Activated T-helper 1 cell treated with anti-CD3 and anti-CD28 coated beads, Interleukin-2, amount 50 U/mL, for 16 hours (primary cell): ENCODE measurements around the gene DOLK.

ENCODE experiments used
- DNase-seq, 2 donors: peaks; one replicate each; pipeline ENCODE4 v3.0.0-alpha.2; 2020; ENCODE audit warnings: low read depth in 1 of 2, low spot score in 1 of 2

The DOLK gene

DNA sequence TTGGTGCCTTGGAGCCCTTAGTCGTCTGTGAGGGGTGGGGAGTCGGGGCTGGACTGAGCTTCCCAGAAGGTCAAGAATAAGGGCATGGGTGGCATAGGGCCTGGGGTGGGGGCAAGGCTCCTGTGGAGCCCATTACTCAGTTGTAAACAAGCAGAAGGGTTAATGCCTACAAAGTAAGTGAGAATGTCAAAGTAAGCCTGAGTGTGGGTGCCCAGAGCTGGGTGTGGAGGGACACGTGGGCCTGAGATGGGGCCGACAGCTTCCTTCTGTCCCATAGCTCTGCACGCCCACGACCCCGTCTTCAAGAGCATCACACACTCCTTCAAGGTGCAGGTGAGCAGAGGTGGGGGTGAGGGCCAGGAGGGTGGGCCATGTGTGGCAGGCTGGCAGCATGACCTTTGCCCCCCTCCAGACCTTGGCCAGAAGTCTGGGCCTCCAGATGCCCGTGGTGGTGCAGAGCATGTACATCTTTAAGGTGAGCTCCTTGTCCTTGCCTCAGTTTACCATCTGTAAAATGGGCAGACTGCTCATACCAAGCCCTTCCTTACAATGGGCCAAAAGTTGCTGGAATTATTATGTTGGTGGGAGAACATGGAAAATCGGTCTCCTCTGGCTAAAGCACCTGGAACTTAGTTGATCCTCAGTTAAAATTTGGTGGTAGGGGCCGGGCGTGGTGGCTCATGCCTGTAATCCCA is 11.1 kb downstream of the DOLK start:
- DNase-seq = no peak

DNA sequence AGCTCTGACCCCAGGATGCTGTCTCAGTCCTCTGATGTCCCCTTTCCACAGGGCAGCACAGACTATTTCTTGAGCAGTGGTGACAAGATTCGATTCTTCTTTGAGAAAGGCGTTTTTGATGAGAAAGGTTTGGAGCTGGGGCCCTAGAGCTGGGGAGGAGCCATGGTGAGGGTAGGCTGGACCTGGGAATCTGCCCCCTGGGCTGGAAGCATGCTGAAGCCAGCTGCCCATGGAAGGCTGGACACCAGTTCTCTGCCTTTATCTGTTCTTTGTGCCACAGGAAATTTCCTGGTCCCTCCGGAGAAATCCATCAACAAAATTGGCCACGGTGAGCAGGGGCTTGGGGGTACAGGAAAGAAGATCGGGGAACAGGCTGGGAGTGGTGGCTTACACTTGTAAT is 13.7 kb downstream of the DOLK start:
- DNase-seq = no peak

DNA sequence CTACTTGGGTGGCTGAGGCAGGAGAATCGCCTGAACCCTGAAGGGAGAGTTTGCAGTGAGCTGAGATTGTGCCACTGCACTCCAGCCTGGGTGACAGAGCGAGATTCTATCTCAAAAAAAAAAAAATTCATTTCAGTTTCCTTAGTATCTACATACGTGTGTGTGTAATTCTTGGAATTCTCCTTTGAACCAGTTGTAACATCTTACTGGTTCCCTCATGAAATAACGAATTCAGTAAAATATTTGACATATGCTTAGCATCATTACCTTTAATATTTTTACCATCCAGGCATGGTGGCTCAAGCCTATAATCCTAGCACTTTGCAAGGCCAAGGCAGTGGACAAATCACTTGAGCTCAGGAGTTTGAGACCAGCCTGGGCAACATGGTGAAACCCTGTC is 17.8 kb downstream of the DOLK start:
- DNase-seq = no peak

DNA sequence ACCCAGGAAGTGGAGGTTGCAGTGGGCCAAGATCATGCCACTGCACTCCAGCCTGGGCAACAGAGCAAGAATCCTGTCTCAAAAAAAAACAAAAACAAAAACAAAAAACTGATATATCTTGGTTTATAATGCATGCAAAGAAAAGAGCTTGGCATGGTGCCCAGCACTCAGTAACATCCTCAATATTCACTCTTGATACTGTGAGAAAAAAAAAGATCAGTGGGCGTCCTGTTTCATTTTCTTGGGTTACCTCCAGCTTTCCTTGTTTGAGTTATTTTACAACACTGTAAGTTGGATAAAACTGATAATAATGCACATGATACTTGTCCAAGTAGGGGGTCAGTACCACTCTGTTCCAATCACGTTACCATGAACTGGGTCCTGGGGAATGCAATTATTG is 18.8 kb downstream of the DOLK start:
- no peak for DNase-seq

DNA sequence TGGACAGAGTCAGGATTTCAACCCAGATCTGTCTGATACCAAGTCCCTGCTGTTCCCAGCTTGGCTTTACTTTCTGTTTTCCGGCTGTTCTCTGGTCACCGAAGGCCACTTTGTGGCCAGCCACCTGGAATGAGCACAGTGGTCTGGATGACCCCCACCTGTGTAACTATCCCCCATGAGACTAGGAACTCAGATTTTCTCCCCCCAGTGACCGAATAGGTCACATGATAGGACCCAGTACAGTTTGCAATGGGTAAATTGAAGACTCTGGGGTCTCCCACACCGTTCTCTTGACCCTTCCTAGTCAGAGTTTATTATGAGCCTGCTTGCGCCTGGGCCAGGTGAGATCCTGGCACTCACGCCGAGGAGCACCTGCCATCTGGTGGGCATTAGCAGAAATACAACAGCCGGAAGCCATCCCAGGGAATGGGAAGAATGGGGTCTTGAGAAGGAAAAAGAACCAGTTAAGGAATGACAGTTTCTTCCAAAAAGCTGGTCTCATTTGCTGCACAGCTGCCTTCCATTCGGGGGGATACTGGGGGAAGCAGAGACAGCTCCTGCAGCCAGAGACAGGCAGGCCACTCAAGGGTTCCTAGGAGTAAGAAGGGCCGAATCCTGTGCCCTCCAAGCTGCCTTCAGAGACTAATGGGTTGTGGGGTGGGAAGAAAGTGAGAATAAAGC is 19.5 kb downstream of the DOLK start:
- peak; percentile 22 to 29 for DNase-seq

DNA sequence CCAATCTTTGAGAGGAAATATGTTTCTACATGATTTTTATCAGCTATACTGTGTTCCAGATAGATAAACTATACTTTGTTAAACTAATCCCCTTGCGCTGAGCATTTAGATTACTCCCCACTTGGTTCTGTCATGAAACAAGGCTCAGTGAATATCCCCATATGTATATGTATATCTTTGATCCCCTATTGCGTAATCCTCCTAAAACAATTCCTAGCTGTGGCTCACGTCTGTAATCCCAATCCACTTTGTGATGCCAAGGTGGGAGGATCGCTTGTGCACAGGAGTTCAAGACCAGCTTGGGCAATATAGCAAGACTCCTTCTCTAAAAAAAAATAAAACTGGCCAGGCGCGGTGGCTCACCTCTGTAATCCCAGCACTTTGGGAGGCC is 23.9 kb downstream of the DOLK start:
- DNase-seq = no peak

DNA sequence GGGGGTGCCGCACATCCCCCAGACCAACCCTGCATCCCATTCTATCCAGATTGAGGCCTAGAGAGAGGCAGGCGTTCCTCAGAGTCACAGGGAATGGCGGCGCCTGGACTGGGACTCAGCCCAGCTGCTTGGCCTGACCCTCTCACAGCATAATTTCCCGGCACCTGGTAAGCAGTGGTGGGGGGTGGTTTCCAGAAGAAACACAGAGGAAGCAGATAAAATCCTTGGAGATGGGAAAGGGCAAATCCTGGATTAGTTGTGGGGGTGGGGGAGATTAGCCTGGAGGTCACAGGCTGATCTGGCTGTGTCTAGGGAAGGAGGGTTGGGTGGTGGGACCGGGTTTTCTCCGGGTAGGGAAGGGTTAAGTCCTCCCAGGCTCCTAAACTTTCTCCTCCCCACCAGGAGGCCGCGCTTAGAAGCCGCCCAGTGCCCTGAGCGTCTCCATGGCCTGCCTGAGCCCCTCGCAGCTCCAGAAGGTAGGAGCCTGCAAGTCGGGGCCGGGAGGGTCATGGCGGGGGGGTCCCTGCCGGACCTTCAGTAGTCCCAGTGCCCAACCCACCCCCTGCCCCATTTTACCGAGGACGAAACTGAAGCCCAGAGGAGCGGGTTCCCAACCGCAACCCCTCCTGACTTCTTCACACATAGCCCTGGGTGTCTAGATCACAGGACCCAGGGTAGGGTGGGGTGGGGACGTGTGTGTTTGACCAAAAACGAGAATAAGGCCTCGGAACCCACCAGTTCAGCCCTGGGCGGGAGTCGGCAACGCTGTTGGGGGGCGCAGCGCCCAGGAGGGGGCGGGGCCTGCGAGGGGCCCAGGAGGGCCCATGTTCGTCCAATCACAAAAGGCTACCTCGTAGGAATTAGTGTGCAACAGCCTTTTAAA is 25.3 kb downstream of the DOLK start:
- no peak for DNase-seq

DNA sequence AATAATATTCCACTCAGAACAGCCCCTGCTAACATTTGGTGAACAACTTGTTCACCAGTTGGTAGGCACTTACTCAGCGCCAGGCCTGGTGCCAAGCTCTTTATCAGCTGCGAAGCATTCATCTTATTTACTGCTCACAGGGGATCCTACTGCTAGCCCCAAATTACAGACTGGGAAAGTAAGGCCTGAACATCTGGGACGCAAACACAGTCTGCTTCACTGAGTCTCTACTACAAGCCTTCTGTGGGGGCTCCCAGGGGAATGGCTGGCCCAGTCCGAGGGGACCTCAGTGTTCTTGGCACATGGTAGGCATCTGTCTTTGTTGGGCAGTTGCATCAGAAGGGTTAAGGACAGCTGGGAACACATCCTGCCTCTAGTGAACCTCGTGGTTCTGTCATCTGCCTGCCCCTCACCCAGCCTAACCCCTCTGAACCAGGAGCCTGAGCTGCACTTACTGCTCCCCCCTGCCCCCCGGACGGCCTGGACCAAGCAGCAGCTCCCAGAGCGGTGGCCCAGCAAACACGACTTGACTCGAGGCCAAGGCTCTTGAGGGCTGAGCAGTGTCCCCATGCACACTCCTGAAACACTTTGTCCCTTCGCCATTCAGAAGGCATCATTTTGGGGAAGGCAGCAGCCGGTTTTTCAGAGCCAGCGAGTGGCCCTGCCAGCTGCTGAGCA is 26.9 kb downstream of the DOLK start, which contains the start of gene PHYHD1:
Gene PHYHD1, plus strand, starts transcription at position 602 of the 678 bp plus-strand sequence. CDS start 1,342 bp downstream, outside the sequence.
- no peak for DNase-seq

DNA sequence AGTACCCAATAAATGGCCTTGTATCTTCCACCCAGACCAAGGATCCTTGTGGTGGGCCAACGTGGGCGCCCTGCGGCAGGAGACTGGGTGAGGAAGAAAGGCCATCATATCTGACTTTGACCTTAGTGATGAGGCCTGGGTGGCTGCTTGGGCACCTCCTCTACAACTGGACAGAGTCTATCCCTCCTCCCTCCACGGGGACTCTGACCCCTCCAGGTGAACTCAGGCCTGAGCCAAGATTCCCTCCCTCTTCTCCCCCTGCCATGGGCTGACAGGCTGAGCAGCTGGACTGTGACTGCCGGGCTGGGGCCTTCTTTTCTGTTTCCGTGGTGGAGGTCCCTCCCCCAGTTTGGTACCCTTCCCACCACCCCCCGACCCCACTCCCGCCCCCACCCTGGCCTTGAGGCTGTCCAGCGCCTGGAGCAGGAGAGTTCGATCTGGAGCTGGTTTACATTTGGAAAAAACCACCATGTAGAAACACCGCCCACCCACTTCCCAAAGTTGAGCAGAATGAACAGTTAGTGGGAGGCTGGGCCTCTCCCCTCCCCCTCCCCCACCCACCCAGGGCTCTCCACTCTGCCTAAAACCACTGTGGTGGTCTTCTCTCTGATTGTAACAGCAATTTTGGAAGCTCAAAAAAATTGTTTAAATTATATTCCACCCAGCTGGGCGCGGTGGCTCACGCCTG is 27.9 kb downstream of the DOLK start:
- no peak for DNase-seq

DNA sequence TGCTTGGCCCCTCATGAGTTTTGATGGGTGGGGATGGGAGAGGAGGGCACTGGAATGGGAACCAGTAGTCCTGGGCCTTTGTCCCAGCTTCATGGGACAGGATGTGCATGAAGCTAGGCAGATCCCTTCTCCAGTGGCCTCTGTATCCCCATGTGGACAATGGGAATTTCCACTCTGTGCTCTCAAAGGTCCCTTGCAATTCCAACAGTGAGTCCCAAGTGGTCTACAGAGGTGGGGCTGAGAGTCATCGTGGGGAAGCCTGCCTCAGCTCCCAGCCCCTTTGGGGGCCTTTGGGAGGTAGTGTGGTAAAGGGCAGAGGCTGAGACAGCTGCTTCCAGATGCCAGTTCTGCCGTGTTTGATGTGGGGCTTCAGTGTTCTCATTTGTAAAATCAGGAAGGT is 28.5 kb downstream of the DOLK start:
- no peak for DNase-seq

DNA sequence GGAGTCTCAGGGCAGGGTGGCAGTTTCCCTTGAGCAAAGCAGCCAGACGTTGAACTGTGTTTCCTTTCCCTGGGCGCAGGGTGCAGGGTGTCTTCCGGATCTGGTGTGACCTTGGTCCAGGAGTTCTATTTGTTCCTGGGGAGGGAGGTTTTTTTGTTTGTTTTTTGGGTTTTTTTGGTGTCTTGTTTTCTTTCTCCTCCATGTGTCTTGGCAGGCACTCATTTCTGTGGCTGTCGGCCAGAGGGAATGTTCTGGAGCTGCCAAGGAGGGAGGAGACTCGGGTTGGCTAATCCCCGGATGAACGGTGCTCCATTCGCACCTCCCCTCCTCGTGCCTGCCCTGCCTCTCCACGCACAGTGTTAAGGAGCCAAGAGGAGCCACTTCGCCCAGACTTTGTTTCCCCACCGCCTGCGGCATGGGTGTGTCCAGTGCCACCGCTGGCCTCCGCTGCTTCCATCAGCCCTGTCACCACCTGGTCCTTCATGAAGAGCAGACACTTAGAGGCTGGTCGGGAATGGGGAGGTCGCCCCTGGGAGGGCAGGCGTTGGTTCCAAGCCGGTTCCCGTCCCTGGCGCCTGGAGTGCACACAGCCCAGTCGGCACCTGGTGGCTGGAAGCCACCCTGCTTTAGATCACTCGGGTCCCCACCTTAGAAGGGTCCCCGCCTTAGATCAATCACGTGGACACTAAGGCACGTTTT is 30.1 kb downstream of the DOLK start:
- DNase-seq = no peak

DNA sequence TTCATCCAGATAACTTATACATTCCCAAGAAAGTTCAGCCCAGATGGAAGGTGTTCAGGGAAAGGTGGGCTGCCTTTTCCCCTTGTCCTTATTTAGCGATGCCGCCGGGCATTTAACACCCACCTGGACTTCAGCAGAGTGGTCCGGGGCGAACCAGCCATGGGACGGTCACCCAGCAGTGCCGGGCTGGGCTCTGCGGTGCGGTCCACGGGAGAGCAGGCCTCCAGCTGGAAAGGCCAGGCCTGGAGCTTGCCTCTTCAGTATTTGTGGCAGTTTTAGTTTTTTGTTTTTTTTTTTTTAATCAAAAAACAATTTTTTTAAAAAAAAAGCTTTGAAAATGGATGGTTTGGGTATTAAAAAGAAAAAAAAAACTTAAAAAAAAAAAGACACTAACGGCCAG is 30.7 kb downstream of the DOLK start:
- DNase-seq = no peak

DNA sequence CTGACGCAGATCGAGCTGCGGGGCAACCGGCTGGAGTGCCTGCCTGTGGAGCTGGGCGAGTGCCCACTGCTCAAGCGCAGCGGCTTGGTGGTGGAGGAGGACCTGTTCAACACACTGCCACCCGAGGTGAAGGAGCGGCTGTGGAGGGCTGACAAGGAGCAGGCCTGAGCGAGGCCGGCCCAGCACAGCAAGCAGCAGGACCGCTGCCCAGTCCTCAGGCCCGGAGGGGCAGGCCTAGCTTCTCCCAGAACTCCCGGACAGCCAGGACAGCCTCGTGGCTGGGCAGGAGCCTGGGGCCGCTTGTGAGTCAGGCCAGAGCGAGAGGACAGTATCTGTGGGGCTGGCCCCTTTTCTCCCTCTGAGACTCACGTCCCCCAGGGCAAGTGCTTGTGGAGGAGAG is 31.2 kb downstream of the DOLK start:
- DNase-seq = no peak

DNA sequence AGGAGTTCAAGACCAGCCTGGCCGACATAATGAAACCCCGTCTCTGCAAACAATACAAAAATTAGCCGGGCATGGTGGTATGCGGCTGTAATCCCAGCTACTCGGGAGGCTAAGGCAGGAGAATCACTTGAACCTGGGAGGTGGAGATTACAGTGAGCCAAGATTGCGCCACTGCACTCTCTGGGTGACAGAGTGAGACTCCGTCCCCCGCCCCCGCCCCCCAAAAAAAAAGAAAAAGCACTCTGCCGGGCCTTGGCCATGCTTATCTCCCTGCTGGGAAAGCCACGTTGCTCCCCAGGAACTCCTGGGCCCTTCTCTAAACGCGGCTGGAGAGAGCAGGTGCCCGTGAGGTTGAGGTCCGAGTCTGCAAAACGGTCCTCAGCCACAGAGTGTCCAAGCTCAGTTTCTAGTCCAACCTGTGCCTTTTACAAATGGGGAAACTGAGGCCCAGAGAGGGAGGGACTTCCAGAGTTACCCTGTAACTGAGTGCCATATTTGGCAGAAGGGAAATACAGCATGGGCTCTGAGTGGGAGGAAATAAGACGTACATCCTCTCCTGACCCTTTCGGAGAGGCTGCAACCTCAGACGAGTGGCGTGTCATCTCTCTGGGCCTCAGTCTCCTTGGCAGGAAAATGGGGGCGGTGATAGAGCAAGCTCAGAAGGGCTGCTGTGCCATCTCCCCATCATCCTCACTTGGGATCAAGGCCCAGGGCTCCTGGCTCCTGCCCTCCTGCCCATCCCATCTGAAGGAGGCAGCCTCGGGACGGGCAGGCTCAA is 33.2 kb downstream of the DOLK start:
- no peak for DNase-seq

DNA sequence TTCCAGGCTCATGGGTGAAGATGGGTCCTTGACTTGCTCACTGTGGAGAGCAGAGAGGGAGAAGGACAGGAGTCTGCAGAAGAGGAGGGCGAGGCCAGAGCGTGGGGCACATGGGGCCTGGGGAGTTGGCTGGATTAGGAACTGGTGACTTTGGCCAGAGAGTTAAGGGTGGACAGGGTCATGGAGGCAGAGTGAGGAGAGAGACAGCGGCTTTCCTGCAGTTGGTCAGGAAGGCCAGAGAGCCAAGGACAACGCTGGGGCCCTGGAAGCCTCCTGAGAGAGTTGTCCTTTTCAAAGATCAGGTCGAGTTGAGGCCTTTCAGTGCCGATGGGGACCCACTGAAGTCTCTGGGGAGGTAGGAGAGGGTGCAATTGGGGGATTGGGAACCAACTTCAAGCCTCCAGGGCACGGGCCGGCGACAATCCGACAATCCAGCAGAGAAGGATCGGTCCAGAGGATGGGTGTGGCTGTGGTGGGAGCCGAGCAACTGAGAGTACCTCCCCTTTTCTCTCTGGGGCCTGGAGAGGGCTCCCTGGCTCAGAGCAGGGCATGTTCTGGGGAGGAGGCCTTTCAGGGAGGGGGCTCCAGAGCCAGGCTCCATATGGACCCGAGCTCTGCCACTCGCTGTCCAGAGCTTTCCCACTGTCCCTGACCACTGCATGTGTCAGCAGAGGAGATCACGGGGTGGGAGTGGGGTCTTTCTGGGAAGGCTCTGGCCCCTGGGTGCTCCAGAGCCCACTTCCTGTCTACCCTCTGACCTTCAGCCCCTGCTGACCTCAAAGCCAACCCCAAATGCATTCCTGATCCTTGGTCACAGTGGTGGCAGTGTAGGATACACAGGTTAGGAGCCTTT is 34.1 kb downstream of the DOLK start:
- DNase-seq = no peak

DNA sequence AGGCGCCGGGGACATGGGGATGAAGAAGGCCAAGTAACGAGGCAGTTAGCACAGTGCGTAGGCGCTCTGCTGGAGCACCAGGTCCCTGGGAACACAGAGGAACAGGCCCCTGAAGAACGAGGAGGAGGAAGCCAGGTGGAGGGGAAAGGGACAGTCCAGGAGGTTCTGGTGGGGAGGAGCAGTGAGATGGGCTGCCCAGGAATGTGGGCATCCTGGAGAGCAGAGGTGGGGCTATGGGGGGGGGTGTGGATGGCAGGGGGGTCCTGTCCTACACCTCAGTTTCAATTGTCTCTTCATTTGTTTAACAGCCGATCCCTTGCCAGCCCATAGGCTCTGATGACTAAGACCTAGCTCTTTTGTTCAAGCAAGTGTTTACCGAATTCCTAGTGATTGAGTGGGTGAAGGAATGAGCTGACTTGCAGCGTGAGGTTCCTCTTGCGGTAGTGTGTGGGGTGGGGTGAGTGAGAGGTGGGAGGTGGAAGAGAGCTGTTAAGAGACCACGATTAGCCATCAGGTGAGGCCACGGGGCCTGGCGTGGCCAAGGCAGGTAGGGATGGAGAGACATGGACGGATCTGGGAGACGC is 35.0 kb downstream of the DOLK start:
- DNase-seq = no peak

DNA sequence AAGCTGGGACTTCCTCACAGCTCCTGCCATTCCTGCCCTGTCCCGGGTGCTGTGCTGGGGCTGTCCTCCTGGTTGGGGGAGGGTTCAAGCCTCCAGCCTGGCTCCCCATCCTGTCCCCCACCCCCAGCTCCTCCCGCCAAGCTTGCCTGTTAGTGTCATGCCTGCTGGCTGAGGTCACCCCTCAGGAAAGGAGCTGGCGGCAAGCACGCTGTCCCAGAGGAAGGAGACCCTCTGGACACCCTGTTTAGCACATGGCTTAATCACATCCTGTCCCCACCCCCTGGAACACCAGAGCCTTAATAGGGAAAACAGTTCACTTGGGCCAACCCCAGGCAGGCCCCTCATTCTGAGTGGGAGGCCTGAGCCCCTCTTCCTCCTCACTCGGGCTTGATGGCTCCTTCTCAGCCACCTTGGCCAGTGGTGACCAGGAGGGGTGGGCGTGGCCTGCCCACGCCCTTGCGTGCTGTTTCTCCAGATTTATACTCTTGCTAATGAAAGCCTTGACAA is 35.8 kb downstream of the DOLK start:
- no peak for DNase-seq

DNA sequence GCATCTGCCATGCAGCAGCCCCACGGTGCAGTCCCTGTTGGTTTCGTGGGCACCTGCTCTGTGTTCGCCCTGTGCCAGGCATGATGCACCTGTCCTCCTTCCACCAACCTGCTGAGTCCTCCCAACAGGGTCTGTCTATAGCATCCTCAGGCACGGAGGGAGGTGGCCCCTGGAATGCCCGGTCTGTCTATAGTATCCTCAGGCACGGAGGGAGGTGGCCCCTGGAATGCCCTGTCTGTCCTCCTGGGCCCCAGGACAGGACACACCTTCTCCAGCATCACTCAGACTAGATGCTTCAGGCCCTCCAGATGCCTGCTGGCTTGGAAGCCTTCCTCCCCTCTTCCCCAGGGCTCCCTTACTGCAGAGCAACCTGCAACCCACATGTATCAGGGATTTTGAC is 36.5 kb downstream of the DOLK start:
- no peak for DNase-seq
